Hematopoietic multipotent progenitor cell treated with erythropoietin and hydrocortisone succinate and interleukin-3 and kit ligand, for 8 days (in vitro differentiated cells): Measurements from ENCODE around the gene ATXN1.
A peak's percentile ranks its signal among the peaks of the same experiment; 100 is the strongest.

ENCODE experiments used
- DNase-seq: peaks from one replicate; pipeline ENCODE4 v3.0.0-alpha.2; 2015

The ATXN1 gene

DNA sequence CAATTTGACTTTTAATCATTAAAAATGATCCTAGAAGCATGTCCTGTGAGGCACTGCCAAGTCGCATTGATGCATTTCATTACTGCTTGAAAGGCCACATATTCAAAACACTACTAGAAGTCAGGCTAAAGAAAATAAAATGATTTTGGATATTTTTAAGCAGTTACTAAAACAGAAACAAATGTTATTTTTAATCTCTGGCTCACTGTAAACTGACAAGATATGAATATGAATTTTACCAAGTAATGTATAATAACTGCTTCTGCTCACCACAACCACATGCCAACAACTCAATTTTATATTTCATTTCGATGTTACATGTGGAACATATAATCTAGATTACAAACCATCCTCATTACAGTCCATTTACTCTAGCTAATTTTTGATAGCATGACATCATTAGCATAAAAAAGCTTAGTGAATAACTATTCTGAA, 90.6 kb downstream of the ATXN1 start:
- DNase-seq = no peak

DNA sequence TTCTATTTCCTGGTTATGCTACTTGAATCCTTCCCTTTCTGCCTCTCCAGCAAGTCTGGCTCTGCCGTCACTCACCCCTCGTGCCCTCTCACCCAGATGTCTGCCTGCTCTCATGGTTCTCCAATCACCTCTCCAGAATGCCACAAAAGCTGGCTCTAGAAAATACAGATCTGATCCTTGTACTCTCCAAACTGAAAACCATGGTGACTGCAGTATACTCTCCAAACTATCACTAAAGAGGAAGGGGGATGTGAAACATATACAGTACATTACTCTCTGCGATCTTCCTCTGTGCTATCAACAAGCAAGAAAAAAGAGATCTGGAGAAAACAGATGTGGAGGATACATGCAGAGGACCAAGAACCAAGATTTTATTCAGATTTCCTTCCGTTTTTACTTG, 91.1 kb downstream of the ATXN1 start:
- DNase-seq = no peak

DNA sequence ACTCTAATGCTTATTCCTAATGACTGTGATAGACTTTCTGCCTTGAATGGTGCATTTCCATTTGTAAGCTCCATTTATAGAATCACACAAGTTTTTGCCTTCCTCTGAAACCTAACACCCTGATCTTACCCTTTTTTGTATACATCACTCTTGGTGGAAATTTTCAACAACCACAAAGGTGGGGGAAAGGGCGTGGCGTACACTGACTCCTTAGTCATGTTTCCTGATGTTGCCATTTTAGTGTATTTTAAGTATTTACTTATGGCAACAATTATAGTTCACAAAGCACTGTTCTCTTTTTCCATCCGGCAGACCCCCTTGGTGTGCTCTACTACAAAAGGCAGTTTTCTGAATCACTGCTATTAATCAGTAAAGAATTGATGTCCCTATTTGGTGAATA, 92.0 kb downstream of the ATXN1 start:
- DNase-seq = peak; percentile 17

DNA sequence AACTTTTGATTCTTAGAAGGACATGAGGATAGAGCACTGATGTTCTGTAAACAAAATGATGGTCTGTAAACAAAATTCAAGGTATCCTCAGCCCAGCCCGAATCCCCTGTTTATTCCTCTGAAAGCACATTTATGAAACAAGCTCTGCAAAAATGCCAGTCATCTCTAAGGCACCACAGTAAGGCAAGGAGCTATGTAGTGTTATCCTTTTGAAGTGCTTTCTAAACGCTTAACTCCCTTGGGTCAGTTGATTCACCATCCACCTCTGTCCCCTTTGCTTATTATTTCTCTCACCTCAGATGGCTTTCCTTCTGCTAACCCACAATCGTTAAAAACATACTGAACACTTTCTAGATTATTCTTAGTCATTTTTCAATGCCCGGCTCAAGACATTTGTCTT, 93.8 kb downstream of the ATXN1 start:
- no peak for DNase-seq

DNA sequence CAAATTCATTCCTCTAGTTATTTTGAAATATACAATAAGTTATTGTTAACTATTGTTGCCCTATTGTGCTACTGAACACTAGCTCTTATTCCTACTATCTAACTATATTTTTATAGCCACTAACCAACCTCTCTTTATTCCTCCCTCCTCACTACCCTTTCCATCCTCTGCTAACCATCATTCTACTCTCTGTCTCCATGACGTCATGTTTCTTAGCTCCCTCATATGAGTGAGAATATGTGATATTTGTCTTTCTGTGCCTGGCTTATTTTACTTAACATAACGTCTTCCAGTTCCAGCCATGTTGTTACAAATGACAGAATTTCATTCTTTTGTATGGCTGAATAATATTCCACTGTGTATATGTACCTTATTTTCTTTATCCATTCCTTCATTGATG, 95.3 kb downstream of the ATXN1 start:
- no peak for DNase-seq

DNA sequence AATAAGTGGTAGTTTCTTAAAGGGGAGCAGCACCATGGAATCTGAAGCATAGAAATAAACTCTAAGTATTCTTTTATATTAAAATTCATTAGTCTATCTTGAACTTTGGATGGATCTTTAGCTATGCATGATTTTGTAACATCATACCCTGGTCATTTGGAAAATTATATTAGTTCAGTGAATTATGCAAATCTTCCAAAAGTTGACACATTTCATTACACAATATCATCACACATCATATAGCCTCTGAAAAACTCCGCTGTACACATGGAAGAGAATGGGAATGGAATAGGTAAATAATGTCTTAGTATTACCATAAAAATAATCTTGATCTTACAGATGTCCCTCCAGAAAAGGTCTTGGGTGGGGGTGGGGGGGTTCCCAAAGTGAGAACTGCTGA, 96.1 kb downstream of the ATXN1 start:
- DNase-seq = no peak

DNA sequence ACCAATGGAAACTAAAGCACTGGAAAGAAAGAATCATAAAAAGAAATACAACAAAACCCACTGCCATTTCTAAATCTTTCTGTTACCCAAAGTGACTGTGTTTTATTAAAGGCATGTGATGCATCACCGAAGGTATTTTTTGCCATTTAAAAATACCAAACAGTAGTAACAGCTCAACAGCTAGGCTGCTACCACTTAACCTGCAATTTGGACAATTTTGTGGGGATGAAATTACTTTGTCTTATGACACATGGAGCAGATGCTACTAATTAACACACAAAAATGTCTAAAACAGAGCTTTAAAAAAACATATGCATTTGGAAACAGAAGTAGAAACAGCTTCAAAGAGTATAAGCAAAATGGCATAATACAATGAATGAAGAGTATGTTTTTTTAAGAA, 97.4 kb downstream of the ATXN1 start:
- DNase-seq = no peak

DNA sequence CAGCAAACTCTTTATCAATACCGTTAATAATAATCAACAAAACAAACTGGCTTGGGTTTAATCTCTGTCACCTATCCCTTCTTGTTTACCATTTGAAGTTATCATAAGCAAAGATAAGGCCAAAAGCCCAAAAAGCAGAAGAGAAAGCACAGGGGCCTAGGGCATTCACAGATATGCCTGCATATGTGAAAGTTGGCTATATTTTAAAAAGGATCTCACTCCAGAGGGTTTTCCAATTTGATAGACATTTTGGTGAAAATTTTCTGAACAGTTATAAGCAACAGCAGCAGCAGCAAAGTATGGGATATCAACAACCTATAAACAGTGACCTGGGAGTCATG, 101.1 kb downstream of the ATXN1 start:
- no peak for DNase-seq

DNA sequence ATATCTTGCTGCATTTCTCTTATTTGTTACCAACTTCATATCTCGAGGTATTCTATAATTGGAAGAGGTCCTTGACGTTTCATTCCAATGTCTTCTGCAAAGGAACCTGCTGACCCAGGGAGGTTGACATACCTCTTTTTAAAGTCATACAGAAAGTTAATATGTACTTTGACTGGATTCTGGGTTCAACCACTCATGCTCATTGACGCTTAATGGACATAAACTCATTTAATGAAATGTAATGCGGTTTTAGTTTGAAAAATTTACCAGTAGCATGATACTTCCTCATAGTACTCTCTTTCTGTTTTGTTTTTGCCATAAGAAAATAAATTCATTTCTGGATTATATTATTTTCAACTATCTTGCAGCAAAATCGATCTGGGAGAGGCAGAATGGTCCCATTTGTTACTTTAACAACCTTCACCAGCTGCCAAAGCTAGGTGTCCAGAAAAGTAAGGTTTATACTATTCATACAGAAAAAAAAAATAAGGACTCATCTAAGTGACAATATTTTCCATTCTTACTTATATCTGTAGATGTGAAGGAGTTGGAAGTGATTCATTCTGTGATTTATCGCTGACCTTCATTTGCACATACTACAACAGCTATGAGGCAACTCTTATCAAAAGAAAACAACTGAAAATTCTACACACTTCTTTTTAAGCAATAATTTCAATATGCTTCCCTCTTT, 101.6 kb downstream of the ATXN1 start:
- DNase-seq = no peak

DNA sequence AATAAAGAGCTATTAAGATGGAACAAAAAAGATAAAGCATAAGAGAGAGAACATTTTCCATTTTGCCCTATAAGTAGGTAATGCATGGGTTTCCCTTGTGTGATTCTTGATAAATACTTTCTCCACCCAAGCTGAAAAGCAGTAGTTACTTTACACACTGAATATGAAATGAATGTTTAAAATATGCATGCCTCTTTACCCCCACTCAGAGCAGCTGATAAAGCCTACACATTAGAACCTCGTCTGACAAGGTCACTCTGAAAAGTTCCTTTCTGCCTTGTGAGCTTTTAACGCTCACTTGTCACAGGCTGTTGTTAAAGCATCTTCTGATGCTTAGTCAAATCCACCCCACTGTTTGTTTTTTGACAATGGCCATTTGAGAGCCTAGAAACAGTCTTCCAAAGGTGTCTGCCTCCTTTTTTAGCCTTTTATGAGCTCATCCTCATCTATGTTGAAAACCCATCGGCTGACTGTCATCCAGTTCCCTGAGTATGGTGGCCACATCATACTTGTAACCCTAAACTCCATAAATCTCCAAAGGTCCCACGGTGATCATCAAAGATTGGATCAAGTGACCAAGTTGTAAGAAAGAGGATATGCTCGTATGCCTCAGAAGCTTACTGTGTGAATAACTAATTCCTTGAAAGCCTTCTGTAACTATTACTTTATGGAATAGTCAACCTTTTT, 102.8 kb downstream of the ATXN1 start:
- DNase-seq = no peak

DNA sequence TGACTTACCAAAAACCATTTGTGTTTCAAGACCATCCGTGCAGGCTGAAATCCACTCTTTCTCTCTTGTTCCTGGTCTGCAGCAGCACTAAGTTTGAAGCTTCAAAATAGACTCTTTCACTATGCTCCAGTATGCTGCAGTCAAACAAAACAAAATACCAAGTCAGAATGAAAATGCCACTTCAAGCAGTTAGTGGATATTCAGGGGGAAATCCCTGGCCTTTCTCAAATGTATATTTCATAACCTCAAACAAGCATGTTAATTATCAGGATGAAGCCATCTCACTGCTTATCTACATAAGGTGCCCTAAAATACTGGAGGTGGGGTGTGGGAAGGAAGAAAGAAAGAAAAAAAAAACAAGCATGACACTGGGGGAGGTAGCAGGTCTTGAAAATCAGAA, 103.5 kb downstream of the ATXN1 start:
- DNase-seq = no peak

DNA sequence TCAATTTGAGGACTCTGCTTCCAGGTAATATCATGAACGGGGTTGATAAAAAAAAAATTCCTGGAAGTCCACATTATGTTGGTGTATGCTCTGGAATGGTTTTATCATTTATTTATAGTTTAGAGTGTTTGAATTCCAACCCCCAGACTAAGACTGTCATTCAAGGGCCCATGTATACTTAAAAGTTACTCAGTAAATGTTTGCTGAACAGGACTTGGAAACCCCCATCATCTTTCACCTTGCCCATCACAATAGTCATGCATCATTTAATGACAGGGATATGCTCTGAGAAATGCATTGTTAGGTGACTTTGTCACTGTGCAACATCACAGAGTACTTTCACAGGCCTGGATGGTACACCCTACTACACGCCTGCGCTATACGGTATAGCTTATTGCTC, 104.8 kb downstream of the ATXN1 start:
- DNase-seq = no peak

DNA sequence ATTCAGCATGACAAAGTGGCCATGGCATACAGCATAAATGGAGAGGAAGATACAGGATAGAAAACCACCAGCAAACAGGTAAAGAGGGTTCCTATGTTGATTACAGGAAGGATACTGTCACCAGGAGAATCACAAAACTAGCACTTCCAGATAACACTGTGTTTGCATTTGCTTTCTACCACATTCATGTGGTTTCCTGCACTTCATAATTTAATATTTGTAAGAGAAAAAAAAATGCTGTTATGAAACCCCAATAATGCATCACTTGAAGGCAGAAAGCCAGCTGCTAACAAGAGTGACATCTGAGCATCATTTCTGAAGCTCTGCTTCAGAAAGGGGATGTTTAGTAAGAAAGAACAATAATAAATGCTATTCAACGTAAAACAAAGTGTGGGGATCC, 106.6 kb downstream of the ATXN1 start:
- no peak for DNase-seq

DNA sequence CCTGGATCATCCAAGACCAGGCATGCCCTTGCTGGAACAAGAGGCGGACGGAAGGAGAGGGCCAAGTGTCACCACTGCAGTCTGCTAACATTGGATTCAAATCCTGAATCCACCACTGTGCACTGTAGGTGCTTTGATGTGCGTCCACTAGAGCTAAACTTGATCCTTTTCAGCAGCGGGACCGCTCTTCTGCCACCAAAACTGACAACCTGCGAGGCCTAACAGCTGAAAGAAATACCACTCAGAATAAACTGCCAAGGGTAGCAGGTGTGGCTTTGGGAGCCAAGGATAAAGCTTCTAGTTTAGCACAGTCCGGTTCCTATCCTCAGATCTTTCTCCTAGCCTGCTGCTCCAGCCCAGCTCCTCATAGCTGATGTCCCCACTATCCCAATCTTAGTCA, 108.0 kb downstream of the ATXN1 start:
- no peak for DNase-seq

DNA sequence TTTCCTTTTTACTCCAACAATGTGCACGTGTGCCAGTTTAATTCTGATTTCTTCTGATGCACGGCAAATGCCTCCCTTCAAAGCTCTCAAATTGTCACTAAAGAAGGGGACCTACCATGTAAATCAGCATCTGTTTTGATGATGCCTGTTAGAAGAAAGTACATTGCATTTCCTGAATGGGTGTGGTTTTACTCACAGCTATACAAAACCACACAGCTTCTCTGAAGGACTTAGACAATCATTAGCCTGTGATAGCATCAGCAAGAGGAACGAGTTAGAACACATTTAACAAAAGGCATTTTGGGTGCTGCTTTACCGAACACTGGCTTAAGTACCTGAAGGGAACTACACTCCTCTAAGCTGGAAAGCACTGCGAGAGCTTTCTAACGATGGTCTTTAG, 109.4 kb downstream of the ATXN1 start:
- peak; percentile 26 for DNase-seq

DNA sequence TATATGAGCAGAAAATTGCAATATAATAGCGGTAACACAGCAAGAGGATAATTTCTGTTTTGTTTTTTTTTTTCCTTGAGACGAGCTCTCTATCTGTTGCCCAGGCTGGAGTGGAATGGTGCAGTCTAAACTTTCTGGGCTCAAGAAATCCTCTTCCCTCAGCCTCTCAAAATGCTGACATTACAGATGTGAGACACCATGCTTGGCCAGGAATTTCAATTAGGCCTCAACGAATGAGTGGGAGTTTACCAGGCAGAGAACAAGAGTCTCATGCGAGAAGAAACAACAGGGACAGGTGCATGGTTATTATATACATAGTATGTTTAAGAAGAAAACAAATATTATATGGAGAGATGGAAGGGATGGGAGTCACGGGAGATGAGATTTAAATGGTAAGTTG, 111.4 kb downstream of the ATXN1 start:
- no peak for DNase-seq

DNA sequence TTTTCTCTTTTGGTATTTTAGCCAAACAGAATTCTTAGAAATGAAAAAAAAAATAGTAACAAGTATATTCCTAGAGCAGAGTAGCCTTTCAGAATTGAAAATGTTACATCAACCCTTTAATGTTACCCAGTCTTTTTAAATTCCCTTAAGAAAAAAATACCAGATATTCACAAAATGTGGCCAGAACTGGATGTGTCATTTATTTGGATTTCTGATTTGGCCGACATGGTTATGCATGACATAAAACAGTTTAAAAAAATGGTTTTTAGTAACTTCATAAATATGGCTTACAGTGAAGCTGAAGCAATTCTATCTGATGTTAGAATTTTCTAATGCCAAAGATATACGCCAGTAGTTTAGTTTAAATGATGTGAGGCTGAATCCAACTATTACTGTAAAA, 112.0 kb downstream of the ATXN1 start:
- DNase-seq = no peak

DNA sequence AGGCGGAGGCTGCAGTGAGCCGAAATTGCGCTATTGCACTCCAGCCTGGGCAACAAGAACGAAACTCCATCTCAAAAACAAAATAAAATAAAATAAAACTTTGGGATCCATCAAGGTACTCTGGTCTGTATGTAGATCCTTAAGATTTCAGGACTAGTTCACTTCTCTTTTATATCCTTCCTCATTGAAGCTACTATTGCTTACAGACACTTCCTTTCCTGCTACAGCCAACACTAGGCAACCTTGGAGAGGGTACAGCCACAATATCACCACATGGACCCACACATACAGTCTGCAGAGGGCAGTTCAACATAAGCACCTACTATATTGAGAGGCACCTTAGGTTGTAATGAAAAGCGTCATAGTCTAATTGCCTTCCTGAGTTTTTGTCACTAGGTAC, 113.3 kb downstream of the ATXN1 start:
- DNase-seq = no peak

DNA sequence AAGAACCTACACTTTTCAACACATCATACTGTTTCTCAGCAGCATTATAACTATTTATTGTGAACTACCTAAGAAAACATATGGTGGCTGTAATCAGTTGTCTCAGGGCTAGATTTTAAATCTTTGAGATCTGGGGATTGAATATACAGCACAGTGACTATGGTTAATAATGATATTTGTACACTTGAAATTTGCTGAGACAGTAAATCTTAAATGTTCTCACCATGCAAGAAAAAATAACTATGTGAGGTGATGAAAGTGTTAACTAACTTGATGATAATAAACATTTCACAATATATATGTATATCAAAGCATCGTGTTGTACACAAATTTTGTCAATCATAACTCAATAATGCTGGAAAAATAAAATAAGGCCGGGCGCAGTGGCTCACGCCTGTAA, 113.8 kb downstream of the ATXN1 start:
- DNase-seq = no peak

DNA sequence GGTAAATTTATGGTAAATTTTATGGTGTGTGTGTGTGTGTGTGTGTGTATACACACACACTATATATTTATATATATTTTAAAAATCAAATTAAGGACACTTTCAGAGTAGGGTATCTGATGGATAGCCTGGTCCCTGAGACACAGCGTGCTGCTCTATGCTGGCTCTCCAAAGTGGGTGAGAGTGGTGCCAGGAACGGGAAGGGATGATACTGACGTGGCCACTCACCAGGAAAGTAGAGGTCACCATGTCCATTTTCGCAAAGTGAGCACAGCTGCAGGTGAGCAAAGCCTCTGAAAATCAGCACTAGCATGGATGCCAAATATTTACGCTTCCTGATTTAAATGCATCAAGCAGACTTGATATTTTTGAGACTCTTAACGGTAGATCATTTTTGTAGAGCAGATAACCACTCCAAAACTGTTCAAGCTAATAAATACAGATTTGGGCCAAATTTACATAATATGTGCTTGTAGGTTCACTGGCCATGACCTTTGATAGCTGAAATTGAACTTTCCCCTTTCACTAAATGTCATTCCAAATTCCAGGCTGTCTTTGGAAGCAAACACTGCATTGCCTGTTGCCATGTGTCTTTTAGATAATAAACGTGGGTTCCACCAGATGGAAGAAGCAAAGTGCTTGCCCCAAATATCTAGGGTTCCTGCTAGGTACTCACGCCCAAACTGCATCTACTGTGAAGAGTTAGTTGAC, 116.6 kb downstream of the ATXN1 start:
- DNase-seq = no peak

DNA sequence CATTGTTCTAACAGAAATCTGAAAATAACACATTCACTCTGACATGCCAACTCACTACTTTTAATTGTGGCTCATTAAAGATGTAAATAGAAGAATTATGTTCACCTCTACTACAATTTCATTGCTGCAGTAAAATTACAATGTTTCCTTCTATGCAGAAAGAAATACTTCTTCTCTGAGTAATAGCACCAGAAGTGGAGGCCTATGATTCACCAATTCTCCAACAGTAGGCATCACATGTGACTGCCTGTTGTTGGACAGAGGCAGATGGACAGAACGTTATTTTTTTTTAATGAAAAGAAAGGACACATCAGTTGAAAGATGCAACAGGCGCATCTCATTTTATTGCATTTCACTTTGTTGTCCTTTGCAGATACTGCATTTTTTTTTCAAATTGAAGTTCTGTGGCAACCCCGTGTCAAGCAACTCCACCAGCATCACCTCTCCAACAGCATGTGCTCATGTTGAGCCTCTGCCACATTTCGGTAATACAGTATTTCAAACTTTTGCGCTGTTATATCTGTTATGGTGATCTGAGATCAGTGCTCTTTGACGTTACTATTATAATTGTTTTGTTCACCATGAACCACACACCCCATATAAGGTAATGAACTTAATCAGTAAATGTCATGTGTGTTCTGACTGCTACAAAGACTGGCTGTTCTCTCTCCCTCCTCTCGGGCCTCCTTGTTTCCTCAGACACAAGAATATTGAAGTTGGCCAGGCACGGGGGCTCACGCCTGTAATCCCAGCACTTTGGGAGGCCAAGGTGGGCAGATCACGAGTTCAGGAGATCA, 121.4 kb downstream of the ATXN1 start:
- DNase-seq = no peak

DNA sequence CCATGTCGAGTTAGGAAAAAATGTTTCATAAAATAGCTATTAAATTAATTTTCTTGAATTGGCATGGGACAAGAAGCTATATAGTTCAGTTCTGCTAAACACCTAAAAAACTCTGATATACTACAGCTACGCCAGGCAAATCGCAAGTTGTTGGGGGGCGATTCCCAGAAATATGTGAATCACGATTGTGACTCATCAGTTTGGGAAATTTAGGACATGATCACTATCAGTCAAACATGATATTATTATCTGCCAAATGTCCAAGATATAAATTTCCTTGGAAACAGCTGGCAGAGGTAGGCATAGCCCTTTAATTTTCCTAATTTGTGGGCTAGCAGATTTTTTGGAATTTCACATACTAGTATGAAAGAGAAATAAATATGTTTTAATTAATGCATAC, 123.6 kb downstream of the ATXN1 start:
- DNase-seq = no peak

DNA sequence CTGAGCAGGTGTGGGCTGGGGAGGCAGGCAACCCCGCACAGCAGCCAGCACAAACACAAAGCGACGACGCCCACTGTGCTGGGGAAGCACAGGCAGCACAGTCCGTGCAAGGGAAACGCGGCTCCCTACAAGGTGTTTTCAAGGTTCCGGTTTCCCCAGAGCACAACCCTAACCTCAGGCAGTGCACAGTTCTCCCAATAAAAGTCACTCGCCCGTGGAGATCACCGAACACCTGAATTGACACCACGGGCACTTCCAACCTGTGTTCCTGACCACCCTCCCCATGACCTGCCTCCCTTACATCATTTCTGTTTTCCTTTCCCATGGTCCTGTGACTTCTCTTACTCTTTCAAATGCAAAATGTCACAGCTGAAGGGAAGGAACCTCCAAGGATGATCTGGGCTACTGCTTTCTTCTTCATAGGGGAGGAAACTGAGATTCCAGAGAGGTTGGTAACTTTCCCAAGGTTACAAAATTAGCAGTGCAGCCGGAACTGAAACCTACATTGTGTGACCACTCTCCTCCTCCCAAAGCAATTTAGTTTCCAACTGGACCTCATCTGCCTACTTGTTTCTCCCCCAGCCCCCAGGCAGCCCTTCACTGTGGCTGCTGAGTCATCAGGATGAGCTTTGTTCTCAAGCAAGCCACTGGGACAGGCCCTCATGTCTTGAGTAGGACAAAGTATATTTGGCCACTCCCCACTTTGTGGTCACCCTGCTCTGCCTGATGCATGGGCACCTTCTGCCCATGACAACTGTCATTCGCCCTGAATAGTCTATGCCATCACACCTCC, 125.3 kb downstream of the ATXN1 start:
- DNase-seq = peak; percentile 38
